GM12872 (cell line): ENCODE data around the gene JUN.

Experiments
- CTCF ChIP-seq: IDR thresholded peaks from 3 replicates; pipeline ENCODE4 v1.5.1; 2011; ENCODE audit warnings: low read depth, mild to moderate bottlenecking, low read length, moderate library complexity; ENCODE audit not compliant: insufficient read depth

The JUN gene

GRCh38 chr1:58781541-58782177 is 2.2 kb downstream of the JUN start:
- peak; percentile 74 for TF ChIP-seq CTCF

- no peak for TF ChIP-seq CTCF
Measured at GRCh38 chr1:58780836-58781452, 2.9 kb downstream of the JUN start.

GRCh38 chr1:58780411-58780810 is 3.4 kb downstream of the JUN start:
- no peak for TF ChIP-seq CTCF

GRCh38 chr1:58779801-58780382 is 4.0 kb downstream of the JUN start:
- no peak for TF ChIP-seq CTCF

GRCh38 chr1:58779059-58779754 is 4.6 kb downstream of the JUN start:
- no peak for TF ChIP-seq CTCF

GRCh38 chr1:58778385-58779000 is 5.4 kb downstream of the JUN start:
- no peak for TF ChIP-seq CTCF

- no peak for TF ChIP-seq CTCF
Measured at GRCh38 chr1:58774027-58774426, 9.8 kb downstream of the JUN start.
